ENCODE measurements around the gene NEUROD2.

NEUROD2 gene

DNA sequence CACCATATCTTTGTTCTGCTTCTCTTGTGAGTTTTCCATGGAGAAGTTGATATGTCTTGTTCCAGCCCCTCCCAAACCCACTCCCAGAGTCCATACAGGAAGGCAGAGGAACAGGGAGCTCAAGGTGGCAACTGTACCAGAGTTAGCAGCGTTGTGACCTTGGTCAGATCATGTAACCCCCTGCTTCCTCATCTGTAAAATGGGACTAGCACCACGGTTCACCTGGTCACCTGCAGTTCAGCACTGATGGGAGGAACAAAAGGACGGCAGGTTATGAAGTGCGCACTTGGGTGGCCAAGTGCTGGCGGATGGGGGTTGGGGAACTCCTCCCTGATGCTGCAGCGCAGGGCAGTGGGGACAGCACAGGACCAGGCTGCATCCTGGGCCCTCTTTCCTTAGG lies 7.7 kb upstream of the NEUROD2 start:
- Histone ChIP-seq H3K36me3 (no peaks in the 10 kb centered on the region), H3K9me3 (no peaks in the 10 kb centered on the region), H3K4me1 (peaks cover 0 to 23% (median 11%) of the 10 kb centered on the region in 4 donors), H3K27ac (no peak overlapping the region), H3K27me3 (peaks cover 0 to 63% of the 10 kb centered on the region in 2 donors), H3K4me3 (no peak overlapping the region)
- intact Hi-C loops (cut with DNase I; ENCODE audit: low total_unique reads) = no loop called here
- no peak for DNase-seq
- no peak for TF ChIP-seq CTCF (IDR thresholded peaks at IDR 0.05)

GRCh38 chr17:39614545-39615157 lies 6.9 kb upstream of the NEUROD2 start:
- Histone ChIP-seq H3K4me3 (no peak overlapping the region), H3K4me1 (peaks cover 0 to 23% (median 11%) of the 10 kb centered on the region in 4 donors), H3K27ac (no peak overlapping the region), H3K27me3 (peaks cover 0 to 64% of the 10 kb centered on the region in 2 donors), H3K9me3 (no peaks in the 10 kb centered on the region), H3K36me3 (no peaks in the 10 kb centered on the region)
- no peak for TF ChIP-seq CTCF (IDR thresholded peaks at IDR 0.05)
- no peak for DNase-seq
- intact Hi-C loops (cut with DNase I; ENCODE audit: low total_unique reads) = no loop called here

GRCh38 chr17:39612935-39613464 lies 5.3 kb upstream of the NEUROD2 start:
- no peaks in the 10 kb centered on the region for H3K9me3 ChIP-seq
- H3K27me3 ChIP-seq = peaks cover 0 to 79% of the 10 kb centered on the region in 2 donors
- H3K27ac ChIP-seq = no peak overlapping the region
- H3K4me1 ChIP-seq = peaks cover 0 to 10% (median 4%) of the 10 kb centered on the region in 4 donors
- TF ChIP-seq CTCF (IDR thresholded peaks at IDR 0.05) = no peak
- no peak for DNase-seq
- H3K36me3 ChIP-seq = no peaks in the 10 kb centered on the region
- H3K4me3 ChIP-seq = no peak overlapping the region
- intact Hi-C loops (cut with DNase I; ENCODE audit: low total_unique reads) = no loop called here

GRCh38 chr17:39612291-39612894 lies 4.7 kb upstream of the NEUROD2 start:
- H3K27me3 ChIP-seq = peaks cover 1 to 83% of the 10 kb centered on the region in 2 donors
- H3K36me3 ChIP-seq = no peaks in the 10 kb centered on the region
- intact Hi-C loops (cut with DNase I; ENCODE audit: low total_unique reads) = no loop called here
- TF ChIP-seq CTCF (IDR thresholded peaks at IDR 0.05) = no peak
- no peak overlapping the region for H3K27ac ChIP-seq
- peaks cover 0 to 9% (median 5%) of the 10 kb centered on the region in 4 donors for H3K4me1 ChIP-seq
- H3K9me3 ChIP-seq = no peaks in the 10 kb centered on the region
- no peak overlapping the region for H3K4me3 ChIP-seq
- DNase-seq = no peak

DNA sequence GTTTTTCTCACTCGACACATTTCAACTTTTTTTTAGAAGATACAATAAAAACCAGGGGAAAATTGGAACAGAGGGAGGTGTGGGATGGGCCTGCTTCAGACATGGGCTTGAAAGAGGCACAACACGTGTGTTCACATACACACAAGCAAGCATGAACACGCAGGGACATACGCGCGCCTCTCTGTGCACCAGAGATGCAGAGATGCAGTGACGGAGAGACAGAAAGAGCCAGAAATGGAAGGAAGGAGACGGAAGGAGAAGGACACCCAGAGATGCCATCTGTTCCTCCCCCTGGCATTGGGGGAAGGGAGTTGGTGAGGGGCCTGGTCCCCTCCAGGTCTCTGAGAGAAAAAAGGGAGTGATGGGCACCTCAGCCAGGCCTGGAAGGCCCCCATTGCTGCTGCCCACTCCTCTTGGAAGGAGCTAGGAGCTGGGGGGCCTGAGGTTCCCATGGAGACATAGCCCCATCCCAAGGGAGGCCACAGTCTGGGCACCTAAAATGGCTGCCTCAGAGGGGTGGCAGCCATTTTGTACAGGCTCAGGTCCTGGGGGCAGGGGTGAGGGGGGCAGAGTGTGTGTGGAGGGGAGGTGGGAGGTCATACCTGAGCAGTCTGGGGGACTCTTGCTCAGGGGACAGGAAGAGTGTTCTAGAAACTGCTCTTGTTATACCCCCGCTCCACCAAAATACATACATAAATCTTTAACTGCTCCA lies 3.8 kb upstream of the NEUROD2 start:
- intact Hi-C loops (cut with DNase I; ENCODE audit: low total_unique reads) = no loop called here
- Histone ChIP-seq H3K27me3 (peaks cover 3 to 83% of the 10 kb centered on the region in 2 donors), H3K36me3 (no peaks in the 10 kb centered on the region), H3K27ac (no peak overlapping the region), H3K4me3 (no peak overlapping the region), H3K9me3 (no peaks in the 10 kb centered on the region), H3K4me1 (peaks cover 0 to 16% (median 11%) of the 10 kb centered on the region in 4 donors)
- no peak for TF ChIP-seq CTCF (IDR thresholded peaks at IDR 0.05)
- DNase-seq = no peak

All from tibial artery (tissue), 4 donors.